LoVo (cell line): ENCODE results near the gene PCIF1.
"Not testable (repeated sequence)": the region's sequence is repeated elsewhere in the genome, so short reads cannot be mapped to it uniquely, and the experiment has no call there.

Experiments used
- DNase-seq: peaks from one replicate; pipeline ENCODE4 v3.0.0-alpha.2; 2016; ENCODE audit warnings: low spot score

The PCIF1 gene

DNA sequence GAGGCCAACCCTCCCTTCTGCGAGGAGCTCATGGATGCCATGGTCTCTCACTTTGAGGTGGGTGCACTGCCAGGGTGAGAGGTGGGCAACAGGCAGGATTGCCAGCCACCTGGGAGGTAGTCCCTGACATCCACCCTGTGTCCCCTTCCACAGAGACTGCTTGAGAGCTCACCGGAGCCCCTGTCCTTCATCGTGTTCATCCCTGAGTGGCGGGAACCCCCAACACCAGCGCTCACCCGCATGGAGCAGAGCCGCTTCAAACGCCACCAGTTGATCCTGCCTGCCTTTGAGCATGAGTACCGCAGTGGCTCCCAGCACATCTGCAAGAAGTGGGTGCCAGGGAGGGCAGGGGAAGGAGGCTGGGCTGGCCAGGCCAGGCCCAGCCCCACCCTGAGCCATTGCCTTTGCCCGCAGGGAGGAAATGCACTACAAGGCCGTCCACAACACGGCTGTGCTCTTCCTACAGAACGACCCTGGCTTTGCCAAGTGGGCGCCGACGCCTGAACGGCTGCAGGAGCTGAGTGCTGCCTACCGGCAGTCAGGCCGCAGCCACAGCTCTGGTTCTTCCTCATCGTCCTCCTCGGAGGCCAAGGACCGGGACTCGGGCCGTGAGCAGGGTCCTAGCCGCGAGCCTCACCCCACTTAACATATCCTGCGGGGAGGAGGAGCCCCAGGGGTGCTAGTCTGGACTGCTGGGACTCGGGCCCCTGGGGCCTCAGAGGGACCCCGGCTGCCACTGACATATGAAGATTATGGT, 12.8 kb downstream of the PCIF1 start:
- no peak for DNase-seq

GRCh38 chr20:45948261-45948733, 13.8 kb downstream of the PCIF1 start:
- no peak for DNase-seq

- DNase-seq: no peak
Measured at GRCh38 chr20:45948742-45949541, 14.5 kb downstream of the PCIF1 start.

DNA sequence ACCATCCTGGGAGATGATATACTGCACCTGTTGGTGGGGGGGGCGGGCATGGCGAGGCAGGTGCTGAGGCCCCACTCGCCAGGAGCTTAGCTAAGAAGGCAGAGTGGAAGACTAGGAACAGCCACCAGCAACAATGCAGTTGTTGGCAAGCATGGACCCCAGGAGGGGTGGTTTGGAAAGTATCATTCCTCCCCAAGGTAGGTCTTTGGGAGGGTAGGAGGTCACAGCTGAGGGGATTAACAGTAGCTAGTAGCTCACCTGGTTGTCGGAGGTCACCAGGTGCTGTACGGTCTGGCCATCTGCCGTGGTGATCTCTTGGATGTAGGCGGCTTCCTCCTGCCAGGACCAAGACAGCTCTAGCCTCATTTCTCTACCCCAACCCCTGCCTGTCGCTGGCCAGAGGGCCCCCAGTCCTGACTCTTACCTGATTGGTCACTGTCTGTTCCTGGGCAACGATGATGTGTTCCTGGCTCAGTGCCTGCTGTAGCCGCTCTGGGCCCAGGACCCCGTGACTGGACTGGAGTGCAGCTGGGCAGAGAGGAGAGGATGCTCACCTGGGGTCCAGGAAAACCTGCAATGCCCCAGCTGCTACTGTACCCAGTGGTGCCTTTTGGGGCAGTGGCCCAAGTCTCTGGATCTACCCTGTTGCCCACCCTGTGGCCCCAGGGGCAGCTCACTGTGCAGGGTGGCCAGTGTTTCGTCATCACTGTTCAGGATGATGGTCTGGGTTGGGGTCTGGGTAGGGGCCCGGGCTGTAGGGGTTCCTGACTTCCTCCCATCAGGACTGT, 15.3 kb downstream of the PCIF1 start:
- no peak for DNase-seq

DNA sequence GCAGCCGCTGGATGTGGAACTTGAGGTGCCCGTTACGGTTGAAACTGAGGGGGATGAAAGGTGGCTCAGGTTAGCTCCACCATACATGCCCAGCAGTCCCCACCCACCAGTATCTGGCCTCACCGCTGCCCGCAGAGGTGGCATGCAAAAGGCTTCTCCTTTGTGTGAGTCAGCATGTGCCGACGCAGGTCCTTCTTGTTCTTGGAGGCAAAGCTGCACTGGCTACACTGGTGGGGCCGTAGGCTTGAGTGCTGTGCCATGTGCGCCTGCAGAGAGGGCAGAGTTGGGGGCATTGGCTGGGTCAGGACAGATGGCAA, 15.8 kb downstream of the PCIF1 start:
- no peak for DNase-seq

- no peak for DNase-seq
Measured at GRCh38 chr20:45951925-45952834, 17.7 kb downstream of the PCIF1 start.

- DNase-seq: no peak
Measured at GRCh38 chr20:45952861-45953260, 18.4 kb downstream of the PCIF1 start.

GRCh38 chr20:45953672-45954071, 19.2 kb downstream of the PCIF1 start:
- no peak for DNase-seq

GRCh38 chr20:45956326-45956725, 21.8 kb downstream of the PCIF1 start:
- DNase-seq: not testable (repeated sequence)

DNA sequence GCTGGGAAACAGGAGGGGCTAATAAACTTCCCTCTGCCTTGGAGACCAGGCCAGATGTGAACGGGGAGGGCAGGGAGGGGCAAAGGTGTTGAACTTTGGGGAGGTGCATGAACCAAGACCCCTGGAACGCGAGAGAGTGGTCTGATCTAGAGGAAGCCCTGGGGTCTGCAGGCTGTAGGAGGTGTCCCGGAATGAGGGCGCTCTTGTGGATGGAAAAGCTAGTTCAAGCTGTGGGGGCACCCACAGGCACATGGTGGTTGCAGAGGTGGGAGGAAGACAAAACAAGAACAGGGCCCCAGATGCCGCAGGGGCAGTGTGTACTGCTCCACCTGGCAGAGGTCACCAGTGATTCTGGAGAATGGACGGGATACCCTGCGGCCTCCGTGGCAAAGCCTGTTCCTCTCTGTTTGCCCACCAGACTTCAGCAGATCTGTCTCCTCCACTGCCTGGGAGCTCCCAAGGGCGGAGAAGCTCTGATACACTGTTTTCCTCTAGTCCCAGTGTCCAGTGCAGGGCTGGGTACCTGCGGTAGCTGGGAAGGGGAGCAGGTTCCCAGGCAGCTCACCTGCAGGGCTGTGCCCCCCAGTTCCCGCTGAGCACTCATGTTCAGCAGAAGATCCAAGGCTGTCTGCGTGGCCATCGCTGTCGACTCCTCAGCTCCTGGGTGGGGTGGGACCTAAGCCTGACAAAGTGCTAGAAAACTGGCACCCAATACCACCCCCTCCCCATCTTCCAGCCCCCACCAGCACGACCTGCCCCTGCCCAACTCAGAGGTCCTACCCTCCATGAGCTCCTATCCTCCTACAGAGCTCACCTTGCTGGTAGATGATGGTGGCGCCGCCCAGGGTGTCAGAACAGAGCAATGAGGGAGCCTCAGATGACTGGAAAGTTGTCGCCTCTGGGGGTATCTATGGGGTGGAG, 22.8 kb downstream of the PCIF1 start:
- no peak for DNase-seq

GRCh38 chr20:45958593-45958992, 24.1 kb downstream of the PCIF1 start:
- no peak for DNase-seq

DNA sequence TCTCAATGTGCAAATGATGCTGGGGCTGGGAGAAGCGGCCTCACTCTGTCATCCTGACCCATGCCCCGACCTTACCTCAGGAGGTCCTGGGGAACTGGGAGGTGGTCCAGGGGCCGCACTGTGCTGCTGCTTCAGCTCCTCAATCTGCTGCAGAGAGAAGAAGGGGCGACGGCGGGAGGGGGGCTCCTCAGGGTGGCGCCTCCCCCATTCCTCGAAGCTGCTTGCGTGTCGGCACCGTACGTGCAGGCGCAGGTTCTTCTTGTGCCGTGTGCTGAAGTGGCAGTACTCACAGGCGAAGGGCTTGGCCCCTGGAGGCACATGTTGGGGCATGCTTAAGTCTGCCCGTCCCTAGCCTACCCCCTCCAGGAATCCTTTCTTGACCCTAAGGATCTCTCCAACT, 24.6 kb downstream of the PCIF1 start:
- no peak for DNase-seq

DNA sequence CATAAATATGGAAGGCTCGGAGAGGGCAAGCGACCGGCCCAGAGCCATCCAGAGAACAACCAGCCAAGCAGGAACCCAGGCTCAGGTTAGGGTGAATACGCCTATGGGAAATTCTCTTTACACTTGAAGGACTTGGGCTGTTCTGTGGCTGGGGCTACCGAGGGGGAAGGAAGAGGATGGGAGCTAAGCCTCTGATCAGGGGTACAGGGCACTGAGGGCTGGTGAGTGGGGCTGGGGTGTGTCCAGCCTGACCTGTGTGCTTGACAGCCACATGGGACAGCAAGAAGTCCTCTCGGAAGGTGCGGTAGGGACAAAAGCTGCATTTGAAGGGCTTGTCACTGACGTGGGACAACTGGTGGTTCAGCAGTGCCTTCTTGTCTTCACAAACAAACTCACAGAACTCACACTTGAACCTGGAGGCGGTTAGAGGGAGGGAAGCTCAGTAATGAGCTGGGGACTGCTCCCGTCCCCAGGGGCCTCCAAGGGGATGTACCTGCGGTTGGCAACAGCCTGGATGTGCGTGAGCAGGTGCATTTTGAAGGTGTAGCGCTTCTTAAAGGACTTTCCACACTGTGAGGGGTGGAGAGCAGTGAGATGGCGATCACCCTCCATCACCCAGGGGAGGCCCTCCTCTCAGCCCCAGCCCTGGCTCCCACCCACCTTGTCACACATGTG, 25.6 kb downstream of the PCIF1 start:
- DNase-seq: no peak

- DNase-seq: no peak
Measured at GRCh38 chr20:45962031-45962755, 27.7 kb downstream of the PCIF1 start.

DNA sequence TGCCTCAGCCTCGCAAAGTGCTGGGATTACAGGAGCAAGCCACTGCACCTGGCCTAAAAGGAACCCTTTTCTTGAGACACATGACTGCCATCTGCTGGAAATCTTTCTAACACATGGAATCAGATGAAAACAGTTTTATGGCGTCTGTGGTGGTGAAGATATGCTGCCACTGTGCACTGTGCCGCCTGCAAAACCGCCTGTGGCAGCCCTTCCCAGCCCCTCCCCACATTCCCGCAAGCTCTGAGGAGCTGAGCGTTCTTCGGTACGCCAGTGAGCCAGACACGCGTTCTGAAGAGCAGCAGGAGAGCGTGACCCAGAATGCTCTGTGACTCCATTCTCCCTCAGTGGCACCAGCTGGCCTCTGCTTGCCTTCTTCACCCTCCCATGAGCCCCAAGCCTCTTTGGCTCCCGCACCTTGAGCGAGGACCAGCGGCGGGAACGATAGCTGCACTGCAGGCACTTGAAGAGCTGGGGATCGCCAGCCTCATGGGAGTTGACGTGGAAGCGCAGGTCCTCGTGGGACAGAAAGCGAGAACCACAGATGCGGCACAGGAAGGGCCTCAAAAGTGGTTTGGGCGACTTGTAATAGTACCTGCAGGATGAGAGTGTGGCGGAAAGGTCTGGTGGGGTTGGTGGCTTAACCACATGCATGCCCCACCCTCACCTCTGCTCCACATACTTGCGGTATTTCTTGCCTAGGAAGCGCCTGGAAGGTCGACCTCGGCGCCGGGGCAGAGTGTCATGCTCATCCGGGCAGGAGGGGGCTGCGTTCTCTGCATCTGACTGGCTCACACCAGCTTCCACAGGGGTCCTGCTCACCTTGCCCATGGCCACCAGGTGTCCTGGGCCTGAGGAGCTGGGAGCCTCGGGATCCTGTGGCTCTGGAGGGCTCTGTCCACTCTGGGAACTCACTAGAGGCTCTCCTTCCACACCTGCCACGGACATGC, 28.8 kb downstream of the PCIF1 start:
- peak; percentile 12 for DNase-seq

DNA sequence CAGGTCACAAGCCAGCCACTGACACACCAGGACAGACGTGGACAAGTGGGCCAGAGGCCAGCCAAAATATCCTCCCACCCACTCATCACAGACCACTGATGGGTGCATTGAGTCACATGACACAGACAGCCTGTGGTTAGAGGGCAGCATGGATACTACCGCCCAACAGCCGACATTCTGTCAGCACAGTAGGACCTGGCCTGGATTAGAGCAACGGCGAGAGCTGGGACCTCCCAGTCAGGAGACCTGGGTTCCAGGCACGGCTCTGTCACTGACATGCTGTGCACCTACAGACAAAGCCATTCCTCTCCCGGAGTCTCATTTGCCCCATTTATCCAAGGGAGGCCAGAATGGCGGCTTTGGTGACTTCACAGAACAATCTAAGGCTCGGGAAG, 29.5 kb downstream of the PCIF1 start:
- DNase-seq: no peak

- DNase-seq: no peak
Measured at GRCh38 chr20:45965169-45966002, 30.9 kb downstream of the PCIF1 start.
